GM18499 (cell line): ENCODE measurements around the gene ZSWIM5.
"Not testable (repeated sequence)": the region's sequence is repeated elsewhere in the genome, so short reads cannot be mapped to it uniquely, and the experiment has no call there.

Experiments
- ATAC-seq: cut with Tn5 transposase; IDR thresholded peaks from one replicate; pipeline ENCODE4 v1.9.1; 2021; ENCODE audit warnings: moderate number of reproducible peaks; ENCODE audit not compliant: insufficient read depth, unreplicated experiment

The ZSWIM5 gene

GRCh38 chr1:45205910-45206721 is at the start of gene ZSWIM5:
ZSWIM5 (minus strand) TSS chr1:45206605; CDS start chr1:45206350, 255 bp downstream.
- no peak for ATAC-seq

- no peak for ATAC-seq
These were observed 48.1 kb upstream of the ZSWIM5 start for GRCh38 chr1:45254490-45254889.

GRCh38 chr1:45250544-45250943 is 44.1 kb upstream of the ZSWIM5 start:
- no peak for ATAC-seq

GRCh38 chr1:45248004-45248403 is 41.6 kb upstream of the ZSWIM5 start:
- ATAC-seq, result not testable (repeated sequence)

- ATAC-seq, result no peak
These were observed 40.4 kb upstream of the ZSWIM5 start for GRCh38 chr1:45246760-45247159.

GRCh38 chr1:45246359-45246758 is 40.0 kb upstream of the ZSWIM5 start:
- not testable (repeated sequence) for ATAC-seq

- no peak for ATAC-seq
These were observed 38.3 kb upstream of the ZSWIM5 start for GRCh38 chr1:45244660-45245059.

- no peak for ATAC-seq
These were observed 37.3 kb upstream of the ZSWIM5 start for GRCh38 chr1:45243476-45244343.

GRCh38 chr1:45238846-45239245 is 32.4 kb upstream of the ZSWIM5 start:
- ATAC-seq, result no peak

GRCh38 chr1:45236136-45236535 is 29.7 kb upstream of the ZSWIM5 start:
- no peak for ATAC-seq

GRCh38 chr1:45230537-45230936 is 24.1 kb upstream of the ZSWIM5 start:
- ATAC-seq, result no peak

GRCh38 chr1:45225598-45225997 is 19.2 kb upstream of the ZSWIM5 start:
- ATAC-seq, result no peak

GRCh38 chr1:45223710-45224109 is 17.3 kb upstream of the ZSWIM5 start:
- not testable (repeated sequence) for ATAC-seq

- ATAC-seq, result no peak
These were observed 15.3 kb upstream of the ZSWIM5 start for GRCh38 chr1:45221716-45222115.

- no peak for ATAC-seq
These were observed 10.5 kb upstream of the ZSWIM5 start for GRCh38 chr1:45216861-45217260.

- ATAC-seq, result no peak
These were observed 9.8 kb upstream of the ZSWIM5 start for GRCh38 chr1:45216200-45216541.

- no peak for ATAC-seq
These were observed 9.2 kb upstream of the ZSWIM5 start for GRCh38 chr1:45215485-45216199.

GRCh38 chr1:45213892-45214291 is 7.5 kb upstream of the ZSWIM5 start:
- ATAC-seq, result no peak

- no peak for ATAC-seq
These were observed 4.7 kb upstream of the ZSWIM5 start for GRCh38 chr1:45211076-45211475.

- ATAC-seq, result no peak
These were observed 611 bp upstream of the ZSWIM5 start for GRCh38 chr1:45206808-45207623.
